Measurements from ENCODE around the gene ORM2.

DNA sequence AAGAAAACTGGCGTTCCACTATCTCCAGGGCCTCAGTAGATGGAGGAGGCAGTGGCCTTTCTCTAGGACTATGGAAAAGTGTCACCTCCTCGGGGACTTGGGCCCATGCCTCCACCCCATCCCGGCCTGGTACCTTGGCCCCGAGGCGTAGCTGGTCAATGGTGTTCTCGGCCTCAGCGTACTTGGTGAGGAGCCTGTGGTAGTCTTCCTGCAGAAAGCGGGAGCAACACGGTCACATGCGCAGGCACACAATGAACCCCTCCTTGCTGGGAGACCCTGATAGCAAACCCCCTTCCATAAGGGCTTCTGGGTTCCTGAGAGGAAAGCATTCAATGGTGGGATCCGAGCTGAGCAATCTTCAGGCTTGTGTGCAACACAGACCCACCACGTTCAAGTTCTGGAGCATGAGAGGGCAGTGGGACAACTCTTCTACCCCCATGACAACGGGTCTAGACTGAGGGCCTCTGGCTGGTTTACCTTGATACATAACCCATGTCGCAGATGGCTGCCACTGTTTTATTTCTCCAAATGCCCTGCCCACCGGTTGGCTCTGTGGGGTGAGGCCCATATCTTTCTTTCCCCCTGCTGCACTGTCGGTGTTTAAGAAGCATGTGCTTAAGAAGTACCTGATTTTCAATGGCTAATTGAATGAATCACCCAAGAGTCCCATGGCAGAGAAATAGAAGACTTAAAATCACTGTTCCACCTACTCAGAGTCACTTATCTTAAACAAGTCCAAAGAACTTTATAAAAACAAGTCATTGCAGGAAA lies 44.5 kb downstream of the ORM2 start:
- TF ChIP-seq, protein P1, sequence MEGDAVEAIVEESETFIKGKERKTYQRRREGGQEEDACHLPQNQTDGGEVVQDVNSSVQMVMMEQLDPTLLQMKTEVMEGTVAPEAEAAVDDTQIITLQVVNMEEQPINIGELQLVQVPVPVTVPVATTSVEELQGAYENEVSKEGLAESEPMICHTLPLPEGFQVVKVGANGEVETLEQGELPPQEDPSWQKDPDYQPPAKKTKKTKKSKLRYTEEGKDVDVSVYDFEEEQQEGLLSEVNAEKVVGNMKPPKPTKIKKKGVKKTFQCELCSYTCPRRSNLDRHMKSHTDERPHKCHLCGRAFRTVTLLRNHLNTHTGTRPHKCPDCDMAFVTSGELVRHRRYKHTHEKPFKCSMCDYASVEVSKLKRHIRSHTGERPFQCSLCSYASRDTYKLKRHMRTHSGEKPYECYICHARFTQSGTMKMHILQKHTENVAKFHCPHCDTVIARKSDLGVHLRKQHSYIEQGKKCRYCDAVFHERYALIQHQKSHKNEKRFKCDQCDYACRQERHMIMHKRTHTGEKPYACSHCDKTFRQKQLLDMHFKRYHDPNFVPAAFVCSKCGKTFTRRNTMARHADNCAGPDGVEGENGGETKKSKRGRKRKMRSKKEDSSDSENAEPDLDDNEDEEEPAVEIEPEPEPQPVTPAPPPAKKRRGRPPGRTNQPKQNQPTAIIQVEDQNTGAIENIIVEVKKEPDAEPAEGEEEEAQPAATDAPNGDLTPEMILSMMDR (IDR thresholded peaks at IDR 0.05 in 4 of 5, conservative IDR thresholded peaks at IDR 0.05 in 1 of 5), result no peak
- TF ChIP-seq POLR2A (IDR thresholded peaks at IDR 0.05), result no peak
